ENCODE measurements around the gene ZNF74.

GRCh38 chr22:20391222-20391621 lies 2.7 kb upstream of the ZNF74 start:
- TF ChIP-seq CTCF (conservative IDR thresholded peaks at IDR 0.05 in 1 of 2, IDR thresholded peaks at IDR 0.05 in 1 of 2; ENCODE audit: low read depth in 1 of 2, low read length in 2 of 2) (no peak), EZH2 (IDR thresholded peaks at IDR 0.05; ENCODE audit: low read length, missing control alignments) (no peak)

Measured in fibroblast of lung (primary cell).